GM13977 (cell line): Measurements from ENCODE around the gene MT1H.

Experiments
- DNase-seq: peaks from one replicate; pipeline ENCODE4 v3.0.0; 2012; ENCODE audit warnings: low spot score
- in situ Hi-C: fragments of 300-500 bp; cut with MboI; formaldehyde crosslinking; loops from one replicate; pipeline ENCODE4 v1.12.0; 2022; ENCODE audit warnings: low sequenced_read_pairs, low pct_unique_long_range_greater_than_20kb, mixed read lengths, inconsistent platforms; ENCODE audit not compliant: unreplicated experiment
- TF ChIP-seq, protein P1 (sequence below): IDR thresholded peaks from 2 replicates; pipeline ENCODE4 v1.5.1; 2012; ENCODE audit warnings: mild to moderate bottlenecking, control low read depth; ENCODE audit not compliant: insufficient read depth; ENCODE audit errors: extremely low read depth, missing control alignments

The MT1H gene

DNA sequence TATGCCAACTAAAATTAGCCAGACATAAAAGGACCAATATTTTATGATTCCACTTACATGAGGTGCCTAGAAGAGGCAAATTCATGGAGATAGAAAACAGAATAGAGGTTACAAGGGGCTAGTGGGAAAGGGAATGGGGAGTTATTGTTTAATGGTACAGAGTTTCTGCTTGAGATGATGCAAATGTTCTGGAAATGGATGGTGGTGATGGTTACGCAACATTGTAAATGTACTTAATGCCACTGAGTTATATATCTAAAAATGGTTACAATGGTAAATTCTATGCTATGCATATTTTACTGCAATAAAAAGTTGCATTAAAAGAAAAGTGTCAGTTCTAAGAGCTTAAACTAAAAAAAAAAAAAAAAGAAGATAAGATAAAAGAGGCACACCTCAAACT is 30.6 kb downstream of the MT1H start:
- in situ Hi-C loops: loop anchor here (10.0 kb wide), 1 partner anchor 125 kb away; no protein-coding TSS in a partner anchor
- DNase-seq: no peak
- TF ChIP-seq, protein P1, sequence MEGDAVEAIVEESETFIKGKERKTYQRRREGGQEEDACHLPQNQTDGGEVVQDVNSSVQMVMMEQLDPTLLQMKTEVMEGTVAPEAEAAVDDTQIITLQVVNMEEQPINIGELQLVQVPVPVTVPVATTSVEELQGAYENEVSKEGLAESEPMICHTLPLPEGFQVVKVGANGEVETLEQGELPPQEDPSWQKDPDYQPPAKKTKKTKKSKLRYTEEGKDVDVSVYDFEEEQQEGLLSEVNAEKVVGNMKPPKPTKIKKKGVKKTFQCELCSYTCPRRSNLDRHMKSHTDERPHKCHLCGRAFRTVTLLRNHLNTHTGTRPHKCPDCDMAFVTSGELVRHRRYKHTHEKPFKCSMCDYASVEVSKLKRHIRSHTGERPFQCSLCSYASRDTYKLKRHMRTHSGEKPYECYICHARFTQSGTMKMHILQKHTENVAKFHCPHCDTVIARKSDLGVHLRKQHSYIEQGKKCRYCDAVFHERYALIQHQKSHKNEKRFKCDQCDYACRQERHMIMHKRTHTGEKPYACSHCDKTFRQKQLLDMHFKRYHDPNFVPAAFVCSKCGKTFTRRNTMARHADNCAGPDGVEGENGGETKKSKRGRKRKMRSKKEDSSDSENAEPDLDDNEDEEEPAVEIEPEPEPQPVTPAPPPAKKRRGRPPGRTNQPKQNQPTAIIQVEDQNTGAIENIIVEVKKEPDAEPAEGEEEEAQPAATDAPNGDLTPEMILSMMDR: no peak

DNA sequence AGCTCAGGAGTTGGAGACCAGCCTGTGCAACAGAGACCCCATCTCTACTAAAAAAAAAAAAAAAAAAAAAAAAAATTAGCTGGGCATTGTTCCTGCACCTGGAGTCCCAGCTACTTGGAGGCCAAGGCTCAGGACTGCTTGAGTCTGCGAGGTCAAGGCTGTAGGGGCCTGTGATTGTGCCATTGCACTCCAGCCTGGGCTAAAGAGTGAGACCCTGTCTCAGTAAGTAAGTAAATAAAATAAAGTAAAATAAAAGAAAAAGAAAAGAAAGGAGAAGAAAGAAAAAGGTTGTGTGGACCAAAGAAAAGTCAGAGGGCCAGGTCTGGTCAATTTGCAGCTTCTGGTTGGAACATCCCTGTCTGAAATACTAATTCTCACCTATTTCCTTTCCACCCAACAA is 31.0 kb downstream of the MT1H start:
- in situ Hi-C loops: loop anchor here (10.0 kb wide), 1 partner anchor 126 kb away; no protein-coding TSS in a partner anchor
- TF ChIP-seq, protein P1: no peak

DNA sequence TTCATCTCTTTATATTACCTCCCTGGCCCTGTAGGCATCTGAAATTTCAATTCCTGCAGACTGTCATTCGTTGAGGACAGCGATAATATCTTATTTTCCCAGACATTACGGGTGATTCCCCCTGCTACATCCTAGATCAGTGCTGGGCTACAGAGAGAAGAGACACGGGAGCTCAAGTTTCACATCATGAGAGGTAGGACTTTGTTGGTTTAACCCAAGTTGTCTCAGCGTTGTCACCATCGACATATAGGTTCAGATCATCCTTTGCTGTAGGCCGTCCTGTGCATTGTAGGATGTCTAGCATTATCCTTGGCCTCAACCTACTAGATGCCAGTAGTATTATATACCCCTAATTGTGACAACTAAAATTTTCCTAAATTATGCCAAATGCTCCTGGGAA is 31.9 kb downstream of the MT1H start:
- DNase-seq: no peak
- in situ Hi-C loops: loop anchor here (10.0 kb wide), 1 partner anchor 127 kb away; no protein-coding TSS in a partner anchor
- TF ChIP-seq, protein P1: no peak

More for the DNA sequence above, 31.0 kb downstream of the MT1H start:
- DNase-seq: no peak

DNA sequence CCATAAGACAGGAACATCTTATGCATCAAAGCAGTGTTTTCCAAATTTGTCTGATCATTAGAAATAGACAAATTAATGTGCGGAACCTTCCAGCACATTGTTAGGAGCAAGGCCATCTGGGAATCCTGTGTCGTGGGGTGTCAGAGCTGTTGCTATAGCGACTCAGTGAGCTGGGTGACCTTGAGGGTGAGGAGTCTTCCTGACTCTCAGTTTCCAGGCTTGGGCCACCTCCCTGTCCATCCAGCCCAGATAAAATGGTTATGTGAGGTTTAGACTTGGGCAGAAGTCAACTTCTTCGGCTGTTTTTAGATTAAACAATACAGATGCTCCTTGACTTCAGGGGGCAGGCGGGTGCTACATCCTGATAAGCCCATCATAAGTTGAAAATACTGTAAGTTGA is 33.2 kb downstream of the MT1H start:
- no peak for DNase-seq
- TF ChIP-seq, protein P1: no peak
- in situ Hi-C loops: loop anchor here (10.0 kb wide), 1 partner anchor 128 kb away; no protein-coding TSS in a partner anchor

DNA sequence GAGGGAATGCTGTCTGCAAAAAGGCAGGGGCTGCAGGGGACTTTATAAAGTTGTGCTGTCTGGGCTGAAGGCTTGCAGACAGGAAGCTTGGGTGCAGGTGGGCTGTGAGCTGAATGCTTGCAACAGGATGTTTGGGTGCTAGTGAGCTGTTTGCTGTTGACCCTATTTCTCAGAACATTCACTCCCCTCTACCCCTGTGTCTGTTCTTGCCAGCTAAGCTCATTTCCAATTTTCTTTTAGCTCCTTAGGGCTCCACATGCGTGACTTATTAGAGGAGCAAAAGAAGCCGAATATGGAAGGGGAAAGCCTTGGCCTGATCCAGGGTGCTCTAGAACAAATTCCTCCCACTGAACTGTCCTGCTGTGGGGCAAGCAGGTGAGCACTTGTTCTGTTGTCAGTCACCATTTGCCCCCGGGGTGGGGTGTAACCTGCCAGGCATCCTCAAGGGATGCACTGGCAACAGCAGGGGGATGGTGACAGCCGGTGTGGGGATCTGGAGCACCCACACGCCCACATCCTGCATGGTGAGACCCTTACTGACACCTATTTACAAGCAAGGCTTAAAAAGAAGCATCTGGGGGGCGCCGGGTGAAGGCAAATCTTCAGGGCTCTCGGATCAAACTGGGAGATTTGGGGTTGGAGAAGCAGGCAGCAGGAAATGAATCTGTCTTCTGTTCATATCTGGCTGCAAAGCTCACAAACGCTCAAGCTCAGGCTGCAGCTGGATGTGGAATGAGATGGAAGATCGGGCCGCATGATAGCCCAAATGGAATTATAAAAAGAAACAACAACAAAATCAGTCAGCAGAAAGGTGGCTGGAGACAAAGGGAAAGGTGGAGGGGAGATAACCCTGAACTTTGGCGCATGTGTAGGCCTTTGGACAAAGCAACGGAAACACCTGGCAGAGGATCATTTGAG is 39.2 kb downstream of the MT1H start:
- TF ChIP-seq, protein P1: no peak
- no peak for DNase-seq
- in situ Hi-C loops: loop anchor here (10.0 kb wide), 1 partner anchor 134 kb away; no protein-coding TSS in a partner anchor

DNA sequence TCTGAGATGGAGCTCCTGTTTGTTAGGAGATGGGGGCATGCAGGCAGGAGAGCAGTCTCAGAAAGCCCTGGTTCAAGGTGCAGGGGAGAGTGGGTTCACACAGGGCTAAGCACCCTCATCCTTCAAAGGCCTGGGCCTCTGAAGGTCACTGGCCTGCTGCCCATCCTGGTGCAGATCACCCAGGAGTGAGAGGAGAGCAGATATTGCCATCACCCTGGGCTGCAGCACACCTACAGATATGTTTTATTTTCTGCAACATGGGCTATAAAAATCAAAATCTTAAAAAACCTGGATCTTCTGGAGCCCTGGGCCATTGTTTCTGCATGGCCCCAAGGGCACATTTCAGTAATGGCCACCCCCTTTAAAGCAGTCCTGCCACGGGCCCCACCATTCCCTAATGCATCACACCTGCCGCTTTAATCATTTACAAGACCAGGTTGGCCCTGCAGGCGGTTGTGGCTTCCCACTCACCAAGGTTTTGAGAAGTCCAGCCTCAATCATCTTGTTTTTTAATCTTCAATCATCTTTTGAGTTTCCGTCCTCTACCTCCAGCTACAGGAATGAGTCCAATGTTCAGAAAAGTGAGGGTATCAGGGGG is 39.9 kb downstream of the MT1H start:
- TF ChIP-seq, protein P1: no peak
- in situ Hi-C loops: loop anchor here (10.0 kb wide), 1 partner anchor 135 kb away; no protein-coding TSS in a partner anchor
- DNase-seq: no peak
